Panc1 (cell line): Measurements from ENCODE around the gene CD300E. TPM values are rescaled to one million over a fixed set of nuclear protein-coding genes. Genes with fewer than 3 reads are reported as not detected.

Source experiments
- ATAC-seq: fragments of 200-7000 bp; cut with Tn5 transposase; 2 replicates; pipeline ENCODE4 v1.9.1; 2020; ENCODE audit warnings: mild to moderate bottlenecking, moderate library complexity
- BruUV-seq: library from RNA; stranded (reverse); fragments of 400-500 nt; replicated peaks from 2 replicates; lab custom pipeline; 2021; lab: Mats Ljungman, UMichigan
- CTCF ChIA-PET: fragments of 300-600 bp; sonication (Branson Sonifier 250); formaldehyde crosslinking; loops from one replicate; lab custom pipeline; 2022; ENCODE audit warnings: antibody characterized with exemption; lab: Charles Lee
- POLR2A ChIA-PET: fragments of 300-600 bp; sonication (Branson Sonifier 250); formaldehyde crosslinking; loops from one replicate; lab custom pipeline; 2022; ENCODE audit warnings: antibody characterized with exemption; lab: Charles Lee
- DNase-seq: peaks from one replicate; pipeline ENCODE4 v3.0.0-alpha.2; 2010; ENCODE audit warnings: low read depth, low spot score
- H3K27ac ChIP-seq: 2 replicates; pipeline ENCODE4 v1.5.1; 2011; ENCODE audit warnings: mild to moderate bottlenecking, low read length, inconsistent platforms
- H3K27me3 ChIP-seq: fragments of 200-500 bp; sonication (Bioruptor generic); 2 replicates; pipeline ENCODE4 v1.6.0; 2014; ENCODE audit warnings: low read length, inconsistent platforms; ENCODE audit not compliant: control insufficient read depth, insufficient read depth
- H3K36me3 ChIP-seq: fragments of 200-500 bp; sonication (Bioruptor generic); 2 replicates; pipeline ENCODE4 v1.5.1; 2014; ENCODE audit warnings: inconsistent platforms, mild to moderate bottlenecking, low read length, moderate library complexity; ENCODE audit not compliant: control insufficient read depth, insufficient read depth
- H3K4me1 ChIP-seq: 2 replicates; pipeline ENCODE4 v1.5.1; 2011; ENCODE audit warnings: inconsistent platforms, mild to moderate bottlenecking, low read length, moderate library complexity; ENCODE audit not compliant: control insufficient read depth, insufficient read depth
- H3K4me3 ChIP-seq, 2 experiments: 2 replicates each; pipeline ENCODE4 v1.5.1; 2011 to 2012; ENCODE audit warnings: low read depth in 2 of 2, low read length in 2 of 2, mild to moderate bottlenecking in 2 of 2, inconsistent platforms in 1 of 2, moderate library complexity in 1 of 2
- H3K9me3 ChIP-seq: fragments of 200-500 bp; sonication (Bioruptor generic); 2 replicates; pipeline ENCODE4 v1.5.1; 2014; ENCODE audit warnings: low read depth, mild to moderate bottlenecking, inconsistent platforms, low read length, moderate library complexity; ENCODE audit not compliant: control insufficient read depth, insufficient read depth
- CTCF ChIP-seq: fragments of 450-650 bp; IDR thresholded peaks from 2 replicates; pipeline ENCODE4 v1.5.1; 2017; ENCODE audit warnings: mild to moderate bottlenecking
- POLR2AphosphoS5 ChIP-seq: IDR thresholded peaks from 2 replicates; pipeline ENCODE4 v1.6.1; 2012; ENCODE audit warnings: mild to moderate bottlenecking, low read depth, low read length, moderate library complexity
- REST ChIP-seq, 2 experiments: IDR thresholded peaks; 2 replicates each; pipeline ENCODE4 v1.6.1; 2011 to 2012; ENCODE audit warnings: low read depth in 2 of 2, control low read depth in 1 of 2, low read length in 1 of 2, mild to moderate bottlenecking in 1 of 2, moderate library complexity in 1 of 2; ENCODE audit not compliant: insufficient read depth in 1 of 2
- SIN3A ChIP-seq: IDR thresholded peaks from 2 replicates; pipeline ENCODE4 v1.6.1; 2012; ENCODE audit warnings: low read depth, mild to moderate bottlenecking, low read length, moderate library complexity, borderline replicate concordance; ENCODE audit not compliant: insufficient read depth
- TCF7L2 ChIP-seq: IDR thresholded peaks from 2 replicates; pipeline ENCODE4 v1.6.1; 2011; ENCODE audit warnings: mild to moderate bottlenecking, low read depth, low read length, inconsistent platforms
- in situ Hi-C: cut with HindIII; loops from 2 replicates; pipeline ENCODE4 v1.10.0; 2016; ENCODE audit warnings: low sequenced_read_pairs, low pct_unique_long_range_greater_than_20kb
- intact Hi-C: fragments of 100-400 bp; cut with micrococcal nuclease; formaldehyde crosslinking; loops from one replicate; pipeline ENCODE4 v1.10.0; 2022; ENCODE audit not compliant: unreplicated experiment
- total RNA-seq: library from RNA; stranded (reverse); gene quantifications from one replicate; pipeline ENCODE4 v1.2.1, GENCODE V29; 2021; ENCODE audit not compliant: unreplicated experiment

Gene CD300E
- total RNA-seq, 1 experiment from 2014 or later, result not detected

- Histone ChIP-seq H3K9me3 (no peaks in the 10 kb centered on the region), H3K36me3 (no peaks in the 10 kb centered on the region), H3K27me3 (peaks cover 36% of the 10 kb centered on the region), H3K4me1 (no peaks in the 10 kb centered on the region), H3K27ac (no peak overlapping the region), H3K4me3 (no peak overlapping the region)
- ATAC-seq, result no peak
- no TSS peak for BruUV-seq
- intact Hi-C loops, result loop anchor here (10.0 kb wide), 1 partner anchor 55 kb away; no protein-coding TSS in a partner anchor
- CTCF ChIA-PET, result interaction anchor here (0.6 to 1.8 kb wide), 4 partner anchors 76 to 110 kb away, joined by 3 to 4 read pairs (median 4); no protein-coding TSS in a partner anchor
- no peak for TF ChIP-seq POLR2AphosphoS5
- no peak for TF ChIP-seq SIN3A
- no peak for TF ChIP-seq CTCF
- no peak for TF ChIP-seq REST (IDR thresholded peaks at IDR 0.05; ENCODE audit: insufficient read depth in 1 of 2, low read depth in 2 of 2, low read length in 1 of 2)
- no peak for TF ChIP-seq TCF7L2
- in situ Hi-C loops, result no loop called here
- no peak for DNase-seq
- POLR2A ChIA-PET, result no interaction called here
Observed at GRCh38 chr17:74659889-74660288, 36.4 kb upstream of the CD300E start.

- TF ChIP-seq REST (IDR thresholded peaks at IDR 0.05; ENCODE audit: insufficient read depth in 1 of 2, low read depth in 2 of 2, low read length in 1 of 2) (no peak), CTCF (no peak), TCF7L2 (no peak), SIN3A (no peak), POLR2AphosphoS5 (no peak)
- H3K4me3 ChIP-seq, result no peak overlapping the region
- H3K4me1 ChIP-seq, result no peaks in the 10 kb centered on the region
- intact Hi-C loops (no loop called here), in situ Hi-C loops (no loop called here)
- CTCF ChIA-PET, result interaction anchor here (0.6 to 2.6 kb wide), 3 partner anchors 78 to 87 kb away, joined by 3 to 103 read pairs (median 7); partner anchors contain the start of gene RAB37
- H3K27ac ChIP-seq, result no peak overlapping the region
- ATAC-seq, result no peak
- POLR2A ChIA-PET, result no interaction called here
- peaks cover 33% of the 10 kb centered on the region for H3K27me3 ChIP-seq
- no peaks in the 10 kb centered on the region for H3K9me3 ChIP-seq
- no TSS peak for BruUV-seq
- no peaks in the 10 kb centered on the region for H3K36me3 ChIP-seq
- DNase-seq, result no peak
Observed at GRCh38 chr17:74658620-74659019, 35.1 kb upstream of the CD300E start.
